NCI-H146 treated with DMSO at 0.1 percent for 48 hours (cell line): ENCODE results near the gene KRTAP10-8.
"Not testable (repeated sequence)": the region's sequence is repeated elsewhere in the genome, so short reads cannot be mapped to it uniquely, and the experiment has no call there.

Experiments used
- DNase-seq: peaks from one replicate; lab custom pipeline; 2025; ENCODE audit not compliant: unreplicated experiment; lab: John Stamatoyannopoulos, UW

KRTAP10-8 gene

DNA sequence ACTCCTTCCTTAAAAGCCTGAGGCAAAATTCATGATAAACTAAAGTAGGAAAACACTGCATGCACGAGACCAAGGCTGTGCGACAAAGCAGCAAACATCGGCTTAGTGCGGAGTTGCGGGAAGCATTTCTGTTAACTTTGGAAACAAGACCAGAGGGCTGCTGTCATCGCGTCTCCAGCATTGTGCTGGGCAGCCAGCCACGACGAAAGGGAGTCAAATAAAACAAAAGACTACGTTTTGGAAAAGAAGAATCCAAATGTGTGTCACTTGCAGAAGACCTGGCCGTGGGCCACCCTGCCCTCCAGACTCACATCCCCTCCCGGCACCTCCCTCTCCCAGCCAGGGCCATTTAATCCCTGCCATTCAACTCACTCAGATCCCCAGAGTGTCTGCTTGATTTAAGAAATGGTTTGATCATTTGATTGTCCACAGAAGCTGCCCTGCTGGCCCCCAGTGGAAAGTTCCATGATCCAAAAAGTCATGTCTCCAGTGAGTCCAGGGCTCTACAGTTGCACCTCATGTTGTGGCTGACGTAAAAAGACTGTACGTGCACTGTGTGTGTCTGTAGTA, 31.9 kb downstream of the KRTAP10-8 start:
- no peak for DNase-seq

DNA sequence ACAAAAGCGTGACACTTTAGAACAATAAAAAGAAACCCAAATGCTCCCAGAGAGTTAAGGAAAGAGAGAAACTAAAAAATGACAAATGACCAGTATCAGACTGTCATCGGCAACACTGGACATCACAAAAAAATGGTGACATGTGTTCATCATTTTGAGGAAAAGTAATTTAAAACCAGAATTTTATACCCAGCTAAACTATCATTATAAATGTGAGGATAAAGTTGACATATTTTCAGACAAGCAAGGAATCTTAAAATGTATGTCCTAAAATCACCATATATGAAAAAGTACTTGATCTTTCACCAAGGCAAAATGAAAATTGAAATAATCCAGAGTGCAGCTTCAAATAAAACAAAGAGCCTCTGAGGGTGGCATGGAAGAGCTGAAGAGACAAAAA, 33.0 kb downstream of the KRTAP10-8 start:
- no peak for DNase-seq

DNA sequence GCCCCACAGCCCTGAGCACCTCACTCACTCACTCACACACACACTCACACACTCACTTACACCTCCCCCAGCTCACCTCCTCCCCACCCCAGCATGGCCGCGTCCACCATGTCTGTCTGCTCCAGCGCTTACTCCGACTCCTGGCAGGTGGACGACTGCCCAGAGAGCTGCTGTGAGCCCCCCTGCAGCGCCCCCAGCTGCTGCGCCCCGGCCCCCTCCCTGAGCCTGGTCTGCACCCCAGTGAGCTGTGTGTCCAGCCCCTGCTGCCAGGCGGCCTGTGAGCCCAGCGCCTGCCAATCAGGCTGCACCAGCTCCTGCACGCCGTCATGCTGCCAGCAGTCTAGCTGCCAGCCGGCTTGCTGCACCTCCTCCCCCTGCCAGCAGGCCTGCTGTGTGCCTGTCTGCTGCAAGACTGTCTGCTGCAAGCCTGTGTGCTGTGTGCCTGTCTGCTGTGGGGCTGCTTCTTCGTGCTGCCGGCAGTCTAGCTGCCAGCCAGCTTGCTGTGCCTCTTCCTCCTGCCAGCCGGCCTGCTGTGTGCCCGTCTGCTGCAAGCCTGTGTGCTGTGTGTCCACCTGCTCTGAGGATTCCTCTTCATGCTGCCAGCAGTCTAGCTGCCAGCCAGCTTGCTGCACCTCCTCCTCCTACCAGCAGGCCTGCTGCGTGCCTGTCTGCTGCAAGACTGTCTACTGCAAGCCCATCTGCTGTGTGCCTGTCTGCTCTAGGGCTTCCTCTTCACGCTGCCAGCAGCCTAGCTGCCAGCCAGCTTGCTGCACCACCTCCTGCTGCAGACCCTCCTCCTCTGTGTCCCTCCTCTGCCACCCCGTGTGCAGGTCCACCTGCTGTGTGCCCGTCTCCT, 34.7 kb downstream of the KRTAP10-8 start, which contains the start of gene KRTAP10-11:
Gene KRTAP10-11, plus strand, starts transcription at position 49 of the 856 bp plus-strand sequence. Its CDS starts 45 bp downstream, at position 94.
- DNase-seq: peak; percentile 41

DNA sequence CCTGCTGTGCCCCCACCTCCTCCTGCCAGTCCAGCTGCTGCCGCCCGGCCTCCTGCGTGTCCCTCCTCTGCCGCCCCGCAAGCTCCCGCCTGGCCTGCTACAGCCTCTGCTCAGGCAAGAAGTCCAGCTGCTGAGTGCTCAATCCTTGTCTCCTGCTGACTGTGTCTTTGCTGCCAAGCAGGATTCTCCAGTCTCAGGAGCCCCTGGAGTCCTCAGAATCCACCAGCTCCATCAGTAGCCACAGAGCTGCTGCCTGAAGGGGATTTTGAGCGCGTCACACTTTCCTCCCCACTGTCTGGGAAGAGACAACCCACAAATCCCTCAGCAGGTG, 35.3 kb downstream of the KRTAP10-8 start:
- DNase-seq: no peak

DNA sequence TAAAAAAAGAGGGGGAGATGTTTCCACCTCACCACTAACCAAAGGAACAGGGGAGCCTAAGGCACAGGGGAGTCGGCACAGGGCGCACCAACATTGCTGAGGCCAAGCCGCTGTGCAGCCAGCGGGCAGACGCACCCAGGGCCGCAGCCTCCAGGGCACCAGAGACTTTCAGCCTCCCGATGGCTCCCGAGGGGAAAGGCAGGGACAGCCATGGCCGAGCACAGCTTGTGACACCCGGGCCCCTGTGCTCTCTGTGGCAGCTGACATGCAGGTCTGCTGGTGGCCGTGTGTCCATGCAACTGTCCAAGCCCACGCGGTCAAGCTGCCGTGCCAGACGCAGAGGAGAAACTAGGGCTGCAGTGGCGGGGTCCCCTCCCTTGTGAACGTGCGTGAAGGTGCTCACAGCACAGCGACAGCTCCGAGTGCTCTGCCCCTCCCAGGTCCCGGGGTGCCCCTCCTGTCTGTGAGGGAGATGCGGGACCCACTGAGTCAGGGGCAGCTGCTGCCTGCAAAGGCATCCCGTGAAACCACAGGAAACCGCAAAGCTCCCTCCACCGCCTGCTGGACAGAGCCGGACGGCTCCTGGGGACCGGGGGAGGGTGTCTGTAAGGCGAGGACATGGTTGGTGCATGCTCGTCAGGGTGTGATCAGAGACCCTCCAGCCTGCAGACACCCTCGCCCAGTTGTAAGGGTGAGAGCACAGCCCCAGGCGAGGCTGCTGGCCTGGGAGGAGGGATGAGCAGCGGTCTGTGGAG, 36.9 kb downstream of the KRTAP10-8 start:
- no peak for DNase-seq

DNA sequence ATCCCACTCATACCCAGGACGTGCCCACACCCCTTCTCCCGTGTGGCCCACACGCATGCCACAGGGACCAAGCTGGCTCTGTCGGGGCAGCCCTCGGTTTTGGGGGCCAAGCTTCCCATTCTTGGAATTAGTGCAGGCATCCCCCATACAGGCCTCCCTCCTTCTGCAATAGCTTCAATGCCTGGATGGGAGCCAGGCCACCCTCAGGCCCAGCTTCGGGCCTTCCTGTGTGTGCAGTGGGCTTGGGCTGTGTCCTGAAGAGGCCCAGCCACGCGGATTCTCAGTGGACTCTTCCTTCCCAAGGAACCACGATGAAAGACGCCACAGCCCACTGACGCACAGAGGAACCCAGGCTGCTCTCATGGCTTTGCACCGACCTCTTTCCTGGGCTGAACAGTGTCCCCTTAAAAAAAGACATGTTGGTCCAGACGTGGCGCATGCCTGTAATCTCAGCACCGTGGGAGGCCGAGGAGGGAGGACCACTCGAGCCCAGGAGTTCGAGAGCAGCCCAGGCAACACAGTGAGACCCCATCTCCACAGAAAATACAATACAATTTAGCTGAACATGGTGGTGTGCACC, 37.7 kb downstream of the KRTAP10-8 start:
- no peak for DNase-seq

DNA sequence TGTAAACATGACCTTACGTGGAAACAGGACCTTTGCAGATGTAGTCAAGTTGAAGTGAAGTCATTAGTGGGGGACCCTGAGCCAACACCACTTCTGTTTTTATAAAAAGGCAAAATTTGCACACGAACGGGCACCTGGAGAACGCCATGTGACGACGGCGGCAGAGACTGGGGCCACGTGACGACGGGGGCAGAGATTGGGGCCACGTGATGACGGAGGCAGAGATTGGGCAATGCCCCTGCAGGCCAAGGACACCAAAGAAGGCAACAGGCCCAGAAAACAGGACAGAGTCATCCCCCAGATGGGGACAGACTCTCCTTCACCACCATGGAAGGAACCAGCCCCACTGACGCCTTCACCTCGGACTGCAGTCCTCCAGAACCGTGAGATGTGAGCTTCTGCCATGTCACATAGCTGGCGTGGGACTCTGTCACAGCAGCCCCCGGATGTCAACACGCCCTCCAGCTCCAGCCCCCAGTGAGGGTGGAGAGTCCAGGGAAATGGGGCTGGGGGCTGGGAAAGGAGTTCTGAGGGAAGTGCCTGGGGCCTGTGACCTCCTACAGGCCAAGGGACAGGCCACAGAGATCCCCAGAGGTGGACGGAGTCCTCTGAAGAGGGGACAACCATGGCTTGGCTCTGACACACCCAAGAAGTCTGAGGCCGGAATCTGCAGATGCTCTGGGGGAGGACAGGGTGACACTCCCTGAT, 38.5 kb downstream of the KRTAP10-8 start:
- no peak for DNase-seq

DNA sequence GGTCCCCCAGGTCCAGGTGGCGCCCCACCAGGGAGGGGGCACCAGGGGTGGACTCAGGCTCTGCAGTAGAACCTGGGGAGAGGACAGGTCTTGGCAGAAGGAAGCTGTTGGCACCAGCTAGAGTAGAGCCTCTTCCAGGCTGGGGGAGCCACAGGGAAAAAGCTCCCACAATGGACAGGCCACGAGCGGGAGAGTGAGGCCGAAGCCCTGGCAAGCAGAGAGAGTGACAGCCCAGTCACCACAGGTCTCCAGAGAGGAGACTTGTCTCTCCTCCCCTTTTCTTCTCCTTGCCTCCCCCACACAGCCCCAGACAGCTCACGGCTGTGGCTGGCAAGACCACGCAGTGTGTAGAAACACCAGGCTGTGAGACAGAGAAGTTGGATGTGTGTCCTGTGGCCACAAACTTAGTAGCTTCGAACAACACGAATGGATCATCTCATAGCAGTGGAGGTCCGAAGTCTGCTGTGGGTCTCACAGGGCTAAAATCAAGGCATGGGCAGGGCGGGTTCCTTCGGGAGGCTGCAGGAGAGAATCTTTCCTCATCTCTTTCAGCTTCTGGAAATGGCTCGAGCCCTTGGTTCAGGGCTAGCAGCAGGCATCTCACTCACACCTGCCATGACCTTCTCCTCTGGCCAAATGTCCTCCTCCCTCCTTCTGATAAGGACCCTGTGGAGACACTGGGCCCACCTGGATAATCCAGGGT, 39.2 kb downstream of the KRTAP10-8 start:
- no peak for DNase-seq

DNA sequence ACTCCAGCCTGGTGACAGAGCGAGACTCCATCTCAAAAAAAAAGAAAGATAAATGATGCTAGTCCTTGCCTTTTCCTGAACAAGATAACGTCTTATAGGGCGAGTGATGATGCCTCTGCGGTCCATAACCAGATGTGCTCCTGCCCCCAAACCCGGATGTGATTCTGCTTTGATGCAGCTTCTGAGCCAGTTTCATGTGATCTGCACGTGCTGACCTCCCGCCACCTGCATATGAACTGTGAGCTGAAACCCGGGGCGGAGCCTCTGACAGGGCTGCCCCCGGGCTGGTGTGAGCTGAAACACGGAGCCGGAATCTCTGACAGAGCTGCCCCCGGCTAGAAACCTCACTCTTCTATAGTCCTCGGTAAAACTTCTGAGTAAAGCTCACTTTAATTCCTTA, 41.2 kb downstream of the KRTAP10-8 start:
- DNase-seq: no peak

DNA sequence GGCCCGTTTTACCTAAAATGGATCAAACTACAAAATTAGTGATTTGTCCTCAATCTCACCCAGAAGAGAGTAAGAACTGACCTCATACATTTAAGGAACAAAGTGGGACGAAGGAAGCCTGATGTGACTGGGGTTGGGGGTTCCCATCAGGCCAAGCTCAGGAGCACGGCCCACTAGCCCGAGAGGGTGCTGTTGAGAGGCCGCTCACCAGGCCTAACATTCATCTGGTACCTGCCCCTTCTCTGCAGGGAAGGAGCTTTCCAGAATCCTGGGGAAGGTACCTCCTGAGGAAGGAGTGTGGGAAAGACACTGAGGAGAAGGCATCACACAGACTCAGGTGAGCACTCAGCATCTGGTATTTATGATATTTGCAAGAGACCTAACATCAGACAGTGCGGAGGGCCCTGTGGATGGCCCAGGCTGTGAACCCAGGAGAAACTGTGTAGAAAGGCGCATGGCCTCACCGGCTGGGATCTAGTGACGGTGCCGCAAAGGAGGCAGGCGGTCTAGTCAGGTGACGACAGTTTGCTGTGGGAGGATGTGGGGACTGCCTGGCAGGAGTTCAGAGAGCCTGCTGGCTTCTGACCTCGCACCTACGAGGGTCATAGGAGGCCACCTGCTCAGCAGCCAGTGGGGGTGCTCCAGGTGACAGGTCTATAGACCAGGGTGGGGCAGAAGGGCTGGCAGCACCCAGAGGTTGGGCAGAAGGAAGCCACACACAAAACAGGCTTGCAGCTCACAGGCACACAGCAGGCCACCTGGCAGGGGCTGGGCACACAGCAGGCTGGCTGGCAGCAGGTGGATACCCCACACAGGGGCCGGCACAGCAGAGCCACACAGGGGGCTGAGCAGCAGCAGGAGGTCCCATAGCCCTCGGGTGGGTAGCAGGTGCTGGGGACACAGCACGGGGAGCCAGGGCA, 42.0 kb downstream of the KRTAP10-8 start:
- DNase-seq: peak; percentile 23

DNA sequence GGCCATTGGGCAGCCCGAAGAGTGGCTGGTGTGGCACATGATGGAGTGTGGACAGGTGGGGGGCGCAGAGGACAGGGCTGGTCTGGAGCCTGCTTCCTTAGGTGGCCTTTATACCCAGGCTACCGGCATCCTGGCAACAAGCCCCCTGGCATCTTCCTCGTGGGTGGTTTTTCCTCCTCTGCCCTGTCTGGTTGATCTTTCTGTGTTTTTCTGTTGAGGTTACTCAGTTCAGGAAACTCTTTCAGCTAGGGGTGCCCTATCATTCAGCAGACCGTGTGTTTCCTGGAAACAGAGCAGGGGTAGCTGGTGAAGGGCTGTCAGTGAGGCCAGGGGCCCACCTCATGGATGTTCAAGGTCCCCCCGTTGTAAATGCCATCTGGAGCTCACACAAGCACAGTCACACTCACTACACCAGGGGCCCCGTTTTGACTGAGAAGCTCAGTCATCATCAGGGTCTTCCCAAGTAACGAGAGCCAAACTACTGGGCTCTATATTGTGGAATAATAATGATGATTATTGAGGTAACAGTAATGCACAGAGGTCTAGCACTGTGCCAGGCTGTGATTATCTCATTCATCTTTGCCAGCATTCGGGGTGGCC, 42.8 kb downstream of the KRTAP10-8 start, which contains the start of gene KRTAP12-4:
Gene KRTAP12-4, minus strand, starts transcription at position 84 of the 600 bp plus-strand sequence. Its CDS starts 45 bp downstream, at position 39.
- no peak for DNase-seq

DNA sequence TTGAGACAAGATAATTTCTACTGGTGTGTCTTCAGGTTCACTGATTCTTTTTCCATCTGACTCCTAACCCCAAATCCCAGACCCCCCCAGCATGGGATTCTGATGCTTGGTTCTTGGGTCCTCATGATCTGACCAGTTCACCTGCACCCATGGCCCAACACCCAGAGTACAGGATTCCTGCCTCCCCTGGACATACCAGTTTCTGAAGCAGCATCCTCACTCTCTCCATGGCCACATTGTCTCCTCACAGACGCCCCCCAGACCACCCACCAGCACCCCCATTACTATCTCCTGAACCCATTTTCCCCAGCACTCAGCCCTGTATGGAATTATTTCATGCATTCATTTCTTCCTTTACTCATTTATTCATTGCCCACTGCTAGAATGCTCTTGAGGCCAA, 45.0 kb downstream of the KRTAP10-8 start:
- no peak for DNase-seq

DNA sequence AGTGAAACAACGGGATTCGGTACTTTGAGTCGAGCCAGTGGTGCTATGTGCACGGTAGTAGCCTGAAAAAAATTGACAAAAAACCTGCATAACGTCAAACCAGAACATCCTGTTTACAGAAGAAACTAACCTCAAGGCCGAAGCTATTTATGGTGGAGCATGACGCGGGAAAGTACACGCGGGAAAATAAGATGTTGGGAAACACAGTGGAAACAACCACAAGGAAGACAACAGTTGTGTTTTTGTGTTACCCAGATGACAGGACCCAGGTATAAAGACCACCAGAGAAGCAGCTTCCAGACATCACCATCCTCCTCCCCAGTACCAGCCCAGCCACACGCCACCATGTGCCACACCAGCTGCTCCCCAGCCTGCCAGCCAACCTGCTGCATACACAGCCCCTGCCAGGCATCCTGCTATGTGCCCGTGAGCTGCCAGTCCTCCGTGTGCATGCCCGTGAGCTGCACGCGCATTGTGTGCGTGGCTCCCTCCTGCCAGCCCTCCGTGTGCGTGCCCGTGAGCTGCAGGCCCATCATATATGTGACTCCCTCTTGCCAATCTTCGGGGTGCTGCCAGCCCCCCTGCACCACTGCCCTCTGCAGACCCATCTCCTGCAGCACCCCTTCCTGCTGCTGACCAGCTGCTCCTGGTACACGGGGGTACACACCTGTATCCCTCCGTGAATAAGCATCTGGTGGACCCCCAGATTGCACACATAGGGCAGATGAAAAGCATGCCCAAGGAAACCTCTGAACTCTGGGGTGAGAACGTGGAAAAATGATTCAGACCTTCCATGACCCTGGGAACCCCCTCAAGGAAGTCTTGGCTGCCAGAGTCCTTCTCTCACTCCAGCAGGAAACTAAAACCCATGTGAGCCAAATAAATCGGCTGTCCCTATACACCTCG, 46.0 kb downstream of the KRTAP10-8 start, which contains the start of gene KRTAP12-3:
Gene KRTAP12-3, plus strand, starts transcription at position 298 of the 906 bp plus-strand sequence. Its CDS starts 48 bp downstream, at position 346.
- DNase-seq: no peak

DNA sequence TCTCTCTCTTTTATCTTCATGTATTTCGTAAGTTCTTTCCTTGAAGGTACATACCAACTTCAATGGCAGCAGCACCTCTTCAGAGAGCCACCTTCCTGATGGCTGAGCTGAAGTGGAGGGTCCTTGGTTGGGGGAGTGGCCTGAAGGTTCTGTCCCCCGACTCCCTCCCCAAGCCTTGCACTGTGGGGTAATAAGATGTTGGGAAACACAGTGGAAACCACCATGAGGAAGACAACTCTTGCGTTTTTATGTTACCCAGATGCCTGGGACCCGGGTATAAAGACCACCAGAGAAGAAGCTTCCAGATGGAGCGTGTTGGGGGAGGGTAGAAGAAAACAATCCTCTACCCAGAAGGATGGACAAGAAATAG, 46.6 kb downstream of the KRTAP10-8 start:
- DNase-seq: no peak

DNA sequence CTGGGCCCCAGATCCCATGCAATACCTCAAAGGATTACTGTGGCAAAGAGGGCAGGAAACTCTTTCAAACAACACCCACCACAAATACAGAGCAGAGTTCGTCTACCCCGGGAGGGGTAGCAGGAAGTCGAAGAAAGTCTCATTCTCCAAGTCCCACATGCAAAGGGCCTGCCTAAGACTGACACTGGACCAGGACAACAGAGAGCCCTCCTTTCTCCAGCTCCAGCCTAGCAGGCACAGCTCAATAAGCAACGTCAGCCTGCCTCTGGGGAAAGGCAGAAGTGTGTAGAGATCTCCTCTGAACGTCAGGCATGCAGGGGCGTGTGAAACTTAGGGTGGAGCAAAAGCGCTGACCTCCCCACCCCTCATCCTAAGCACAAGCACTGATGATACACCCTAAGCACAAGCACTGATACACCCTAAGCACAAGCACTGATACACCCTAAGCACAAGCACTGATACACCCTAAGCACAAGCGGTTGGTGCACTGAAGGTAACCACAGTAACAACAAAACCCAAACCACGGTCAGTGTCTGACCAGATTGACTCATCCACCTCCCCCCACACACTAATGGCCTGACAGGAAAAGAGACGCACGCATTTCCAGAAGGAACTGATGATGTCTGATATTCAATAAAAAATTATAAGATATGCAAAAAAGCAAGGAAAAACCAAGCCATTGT, 47.2 kb downstream of the KRTAP10-8 start:
- DNase-seq: no peak

DNA sequence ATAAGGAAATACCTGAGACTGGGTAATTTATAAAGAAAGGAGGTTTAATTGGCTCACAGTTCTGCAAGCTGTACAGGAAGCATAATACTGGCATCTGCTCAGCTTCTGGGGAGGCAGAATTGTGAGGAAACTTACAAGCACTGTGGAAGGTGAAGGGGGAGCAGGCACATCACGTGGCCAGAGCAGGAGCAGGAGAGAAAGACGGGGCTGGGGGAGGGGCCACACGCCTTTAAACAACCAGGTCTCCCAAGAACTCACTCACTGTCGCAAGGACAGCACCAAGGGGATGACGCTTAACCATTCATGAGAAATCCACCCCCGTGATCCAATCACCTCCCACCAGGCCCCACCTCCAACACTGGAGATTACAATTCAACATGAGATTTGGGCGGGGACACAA, 49.7 kb downstream of the KRTAP10-8 start:
- not testable (repeated sequence) for DNase-seq
